DOHH2 (cell line): ENCODE data around the gene NKAIN2.

Experiments used
- H3F3A ChIP-seq: fragments of 200-600 bp; sonication (generic), shearing (Covaris generic); 2 replicates; pipeline ENCODE4 v1.6.0; 2016; ENCODE audit warnings: antibody characterized with exemption, mild to moderate bottlenecking; ENCODE audit not compliant: control insufficient read depth, insufficient read depth
- H3K27ac ChIP-seq: fragments of 200-600 bp; sonication (generic); 2 replicates; pipeline ENCODE4 v1.5.1; 2014; ENCODE audit warnings: low read depth, mild to moderate bottlenecking, low read length, moderate library complexity
- H3K27me3 ChIP-seq: fragments of 200-600 bp; sonication (generic); 2 replicates; pipeline ENCODE4 v1.6.1; 2014; ENCODE audit warnings: mild to moderate bottlenecking, low read length, mixed read lengths; ENCODE audit not compliant: control insufficient read depth
- H3K36me3 ChIP-seq: fragments of 200-600 bp; sonication (generic); 2 replicates; pipeline ENCODE4 v1.6.1; 2014; ENCODE audit warnings: mild to moderate bottlenecking, low read length, moderate library complexity, mixed read lengths; ENCODE audit not compliant: control insufficient read depth
- H3K4me1 ChIP-seq: fragments of 200-600 bp; sonication (generic); 2 replicates; pipeline ENCODE4 v1.6.1; 2014; ENCODE audit warnings: mild to moderate bottlenecking, low read length, mixed read lengths; ENCODE audit not compliant: control insufficient read depth
- H3K4me2 ChIP-seq: fragments of 200-600 bp; sonication (generic); 2 replicates; pipeline ENCODE4 v1.6.0; 2014; ENCODE audit warnings: mild to moderate bottlenecking, low read length, moderate library complexity
- H3K4me3 ChIP-seq: fragments of 200-600 bp; sonication (generic); 2 replicates; pipeline ENCODE4 v1.5.1; 2014; ENCODE audit warnings: mild to moderate bottlenecking, low read length, mixed read lengths
- H3K79me2 ChIP-seq: fragments of 200-600 bp; sonication (generic); 2 replicates; pipeline ENCODE4 v1.6.1; 2014; ENCODE audit warnings: mild to moderate bottlenecking, low read length, mixed read lengths; ENCODE audit not compliant: control insufficient read depth
- H3K9me2 ChIP-seq: fragments of 200-600 bp; sonication (generic); replicated peaks from 2 replicates; pipeline ENCODE4 v1.6.1; 2014; ENCODE audit warnings: mild to moderate bottlenecking, low read length, mixed read lengths; ENCODE audit not compliant: control insufficient read depth
- H3K9me3 ChIP-seq: fragments of 200-600 bp; sonication (generic); 2 replicates; pipeline ENCODE4 v1.6.1; 2014; ENCODE audit warnings: antibody characterized with exemption, low read length, mixed read lengths; ENCODE audit not compliant: control insufficient read depth, insufficient read depth
- H4K20me1 ChIP-seq: fragments of 200-600 bp; sonication (generic); 2 replicates; pipeline ENCODE4 v1.6.0; 2014; ENCODE audit warnings: low read depth, mild to moderate bottlenecking, antibody characterized with exemption, low read length, moderate library complexity; ENCODE audit not compliant: control insufficient read depth, insufficient read depth
- EZH2phosphoT487 ChIP-seq: fragments of 200-600 bp; sonication (generic); IDR thresholded peaks from 2 replicates; pipeline ENCODE4 v1.6.1; 2017; ENCODE audit warnings: borderline replicate concordance, mild to moderate bottlenecking, antibody characterized with exemption, low read length, moderate library complexity, mixed read lengths
- TF ChIP-seq, protein P1 (sequence below): fragments of 200-600 bp; sonication (generic); IDR thresholded peaks from one replicate; pipeline ENCODE4 v1.5.1; 2014; ENCODE audit warnings: antibody characterized with exemption, mild to moderate bottlenecking, low read depth, low read length; ENCODE audit not compliant: poor library complexity, severe bottlenecking

NKAIN2 gene

DNA sequence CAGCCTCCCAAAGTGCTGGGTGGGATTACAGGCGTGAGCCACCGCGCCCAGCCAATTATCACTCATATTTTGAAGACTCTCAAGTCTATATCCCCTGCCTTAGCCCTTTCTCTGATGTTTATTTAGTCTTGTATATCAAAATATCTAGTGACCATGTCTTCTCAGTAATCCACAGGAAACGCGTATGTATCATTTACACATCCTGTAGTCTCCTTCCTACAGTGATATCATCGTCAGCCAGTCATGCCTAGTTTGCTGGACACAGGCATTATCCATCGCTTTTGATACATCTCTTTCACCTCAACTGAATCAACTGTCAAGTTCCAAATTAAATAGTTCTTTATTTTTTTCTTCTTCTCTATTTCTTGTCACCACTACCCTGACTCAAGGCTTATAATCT lies 223.7 kb downstream of the NKAIN2 start:
- no peak for TF ChIP-seq EZH2phosphoT487
- TF ChIP-seq, protein P1, sequence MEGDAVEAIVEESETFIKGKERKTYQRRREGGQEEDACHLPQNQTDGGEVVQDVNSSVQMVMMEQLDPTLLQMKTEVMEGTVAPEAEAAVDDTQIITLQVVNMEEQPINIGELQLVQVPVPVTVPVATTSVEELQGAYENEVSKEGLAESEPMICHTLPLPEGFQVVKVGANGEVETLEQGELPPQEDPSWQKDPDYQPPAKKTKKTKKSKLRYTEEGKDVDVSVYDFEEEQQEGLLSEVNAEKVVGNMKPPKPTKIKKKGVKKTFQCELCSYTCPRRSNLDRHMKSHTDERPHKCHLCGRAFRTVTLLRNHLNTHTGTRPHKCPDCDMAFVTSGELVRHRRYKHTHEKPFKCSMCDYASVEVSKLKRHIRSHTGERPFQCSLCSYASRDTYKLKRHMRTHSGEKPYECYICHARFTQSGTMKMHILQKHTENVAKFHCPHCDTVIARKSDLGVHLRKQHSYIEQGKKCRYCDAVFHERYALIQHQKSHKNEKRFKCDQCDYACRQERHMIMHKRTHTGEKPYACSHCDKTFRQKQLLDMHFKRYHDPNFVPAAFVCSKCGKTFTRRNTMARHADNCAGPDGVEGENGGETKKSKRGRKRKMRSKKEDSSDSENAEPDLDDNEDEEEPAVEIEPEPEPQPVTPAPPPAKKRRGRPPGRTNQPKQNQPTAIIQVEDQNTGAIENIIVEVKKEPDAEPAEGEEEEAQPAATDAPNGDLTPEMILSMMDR = no peak
- Histone ChIP-seq H3K9me2 (no peaks in the 10 kb centered on the region), H3K79me2 (no peaks in the 10 kb centered on the region), H3F3A (no peaks in the 10 kb centered on the region), H3K27ac (no peak overlapping the region), H3K4me2 (no peak overlapping the region), H3K9me3 (no peaks in the 10 kb centered on the region), H3K4me3 (no peak overlapping the region), H3K36me3 (no peaks in the 10 kb centered on the region), H3K4me1 (no peaks in the 10 kb centered on the region), H3K27me3 (no peaks in the 10 kb centered on the region), H4K20me1 (no peaks in the 10 kb centered on the region)

DNA sequence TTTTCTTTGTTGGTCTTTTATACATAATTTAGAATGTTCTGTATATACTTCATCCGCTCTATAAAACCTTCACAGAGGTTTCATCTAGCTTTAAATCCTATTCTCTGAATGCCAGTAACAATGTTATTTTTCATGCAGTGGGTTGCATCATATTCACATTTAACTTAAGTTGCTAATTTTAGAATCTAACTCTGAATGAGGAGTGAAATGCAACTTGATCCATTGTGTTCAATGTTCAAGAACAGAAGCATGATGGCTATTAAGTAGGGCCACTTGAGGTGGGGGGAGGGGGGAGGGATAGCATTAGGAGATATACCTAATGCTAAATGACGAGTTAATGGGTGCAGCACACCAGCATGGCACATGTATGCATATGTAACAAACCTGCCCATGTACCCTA lies 224.5 kb downstream of the NKAIN2 start:
- H3K27ac ChIP-seq = no peak overlapping the region
- no peaks in the 10 kb centered on the region for H3K79me2 ChIP-seq
- H3F3A ChIP-seq = no peaks in the 10 kb centered on the region
- no peaks in the 10 kb centered on the region for H4K20me1 ChIP-seq
- no peaks in the 10 kb centered on the region for H3K9me3 ChIP-seq
- no peaks in the 10 kb centered on the region for H3K9me2 ChIP-seq
- H3K4me2 ChIP-seq = no peak overlapping the region
- H3K4me1 ChIP-seq = no peaks in the 10 kb centered on the region
- no peaks in the 10 kb centered on the region for H3K27me3 ChIP-seq
- H3K4me3 ChIP-seq = no peak overlapping the region
- H3K36me3 ChIP-seq = no peaks in the 10 kb centered on the region
- TF ChIP-seq EZH2phosphoT487 = no peak
- TF ChIP-seq, protein P1 = no peak

DNA sequence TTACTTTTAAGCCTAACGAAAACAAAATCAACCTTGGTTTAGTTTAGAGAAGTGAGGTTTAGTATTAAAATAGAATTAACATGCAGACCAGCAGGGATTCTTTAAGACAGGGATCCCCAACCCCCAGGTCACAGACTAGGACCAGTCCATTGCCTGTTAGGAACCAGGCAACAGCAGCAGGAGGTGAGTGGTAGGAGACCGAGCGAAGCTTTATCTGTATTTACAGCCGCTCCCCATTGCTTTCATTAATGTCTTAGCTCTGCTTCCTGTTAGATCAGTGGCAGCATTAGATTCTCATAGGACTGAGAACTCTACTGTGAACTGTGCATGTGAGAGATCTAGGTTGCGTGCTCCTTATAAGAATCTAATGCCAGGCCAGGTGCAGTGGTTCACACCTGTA lies 225.9 kb downstream of the NKAIN2 start:
- Histone ChIP-seq H3K9me2 (no peaks in the 10 kb centered on the region), H3K9me3 (no peaks in the 10 kb centered on the region)
- no peak for TF ChIP-seq EZH2phosphoT487
- TF ChIP-seq, protein P1 = no peak

DNA sequence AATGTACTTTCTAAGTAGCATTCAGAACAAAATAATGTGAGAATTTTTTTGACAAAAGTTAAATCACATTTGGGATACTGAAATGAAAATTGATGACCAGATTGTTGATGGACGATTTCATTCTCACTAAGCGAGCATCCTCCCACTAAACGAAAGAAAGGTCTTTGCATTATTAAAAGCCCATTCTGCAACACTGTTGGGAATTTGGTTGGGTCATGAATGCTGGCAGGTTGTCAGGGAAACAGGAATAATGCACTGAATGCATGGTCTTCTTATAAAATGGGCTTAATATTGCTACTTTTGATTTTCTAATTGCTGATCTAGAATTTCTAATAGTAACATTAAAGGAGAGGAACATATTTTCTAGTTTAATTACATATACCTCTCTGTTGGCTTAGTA lies 229.8 kb downstream of the NKAIN2 start:
- Histone ChIP-seq H3K36me3 (no peaks in the 10 kb centered on the region), H3K4me1 (no peaks in the 10 kb centered on the region), H4K20me1 (no peaks in the 10 kb centered on the region), H3K9me2 (no peaks in the 10 kb centered on the region), H3K4me2 (no peak overlapping the region), H3K27me3 (no peaks in the 10 kb centered on the region), H3K27ac (no peak overlapping the region), H3K79me2 (no peaks in the 10 kb centered on the region), H3K9me3 (no peaks in the 10 kb centered on the region), H3K4me3 (no peak overlapping the region), H3F3A (no peaks in the 10 kb centered on the region)
- no peak for TF ChIP-seq EZH2phosphoT487
- TF ChIP-seq, protein P1 = no peak

More for the DNA sequence above, 225.9 kb downstream of the NKAIN2 start:
- Histone ChIP-seq H3K27ac (no peak overlapping the region), H3K79me2 (no peaks in the 10 kb centered on the region), H3K27me3 (no peaks in the 10 kb centered on the region), H4K20me1 (no peaks in the 10 kb centered on the region), H3K36me3 (no peaks in the 10 kb centered on the region), H3K4me3 (no peak overlapping the region), H3F3A (no peaks in the 10 kb centered on the region), H3K4me2 (no peak overlapping the region), H3K4me1 (no peaks in the 10 kb centered on the region)
